Loucy (cell line): ENCODE results near the gene KITLG.

Source experiments
- H2AFZ ChIP-seq: fragments of 200-600 bp; sonication (generic); 2 replicates; pipeline ENCODE4 v1.6.0; 2016; ENCODE audit warnings: antibody characterized with exemption, mild to moderate bottlenecking, low read length, moderate library complexity
- H3F3A ChIP-seq: fragments of 200-600 bp; 2 replicates; pipeline ENCODE4 v1.6.0; 2016; ENCODE audit warnings: antibody characterized with exemption, low read depth, mild to moderate bottlenecking
- H3K27me3 ChIP-seq: fragments of 200-600 bp; sonication (generic); 2 replicates; pipeline ENCODE4 v1.6.1; 2014; ENCODE audit warnings: low read length, mild to moderate bottlenecking; ENCODE audit not compliant: insufficient read depth, poor library complexity, severe bottlenecking
- H3K36me3 ChIP-seq: fragments of 200-600 bp; sonication (generic); 2 replicates; pipeline ENCODE4 v1.6.1; 2016; ENCODE audit warnings: low read length; ENCODE audit not compliant: insufficient read depth
- H3K4me1 ChIP-seq: fragments of 200-600 bp; sonication (generic); 2 replicates; pipeline ENCODE4 v1.5.1; 2014; ENCODE audit warnings: low read length, mild to moderate bottlenecking; ENCODE audit not compliant: insufficient read depth, poor library complexity, severe bottlenecking
- H3K4me2 ChIP-seq: fragments of 200-600 bp; sonication (generic); 2 replicates; pipeline ENCODE4 v1.6.0; 2014; ENCODE audit warnings: antibody characterized with exemption, low read length, low read depth, mild to moderate bottlenecking; ENCODE audit not compliant: poor library complexity, severe bottlenecking
- H3K4me3 ChIP-seq: fragments of 200-600 bp; sonication (generic); 2 replicates; pipeline ENCODE4 v1.5.1; 2014; ENCODE audit warnings: low read length, mild to moderate bottlenecking, mixed read lengths; ENCODE audit not compliant: poor library complexity, severe bottlenecking
- H3K79me2 ChIP-seq: fragments of 200-600 bp; sonication (generic); 2 replicates; pipeline ENCODE4 v1.6.1; 2014; ENCODE audit warnings: low read length; ENCODE audit not compliant: insufficient read depth
- H3K9ac ChIP-seq: fragments of 200-600 bp; sonication (generic); 2 replicates; pipeline ENCODE4 v1.6.0; 2014; ENCODE audit warnings: mild to moderate bottlenecking, low read depth, low read length, moderate library complexity; ENCODE audit not compliant: poor library complexity, severe bottlenecking
- H3K9me2 ChIP-seq: fragments of 200-600 bp; sonication (generic); replicated peaks from 2 replicates; pipeline ENCODE4 v1.6.1; 2016; ENCODE audit warnings: low read depth, low read length, mixed read lengths
- H3K9me3 ChIP-seq: fragments of 200-600 bp; sonication (generic); 2 replicates; pipeline ENCODE4 v1.6.1; 2014; ENCODE audit warnings: mild to moderate bottlenecking, antibody characterized with exemption, low read length, low read depth; ENCODE audit not compliant: insufficient read depth
- H4K20me1 ChIP-seq: fragments of 200-600 bp; sonication (generic); 2 replicates; pipeline ENCODE4 v1.6.0; 2014; ENCODE audit warnings: antibody characterized with exemption, low read length, mild to moderate bottlenecking; ENCODE audit not compliant: insufficient read depth, poor library complexity, severe bottlenecking
- CTCF ChIP-seq: fragments of 200-600 bp; sonication (generic); conservative IDR thresholded peaks from 2 replicates; pipeline ENCODE4 v1.5.1; 2014; ENCODE audit warnings: mild to moderate bottlenecking, antibody characterized with exemption, low read length
- EZH2phosphoT487 ChIP-seq: fragments of 200-600 bp; IDR thresholded peaks from 2 replicates; pipeline ENCODE4 v1.6.1; 2018; ENCODE audit warnings: antibody characterized with exemption, mild to moderate bottlenecking, moderate library complexity, borderline replicate concordance

Gene KITLG

GRCh38 chr12:88496891-88497371 lies 83.3 kb downstream of the KITLG start:
- H3F3A ChIP-seq = no peaks in the 10 kb centered on the region

GRCh38 chr12:88496429-88496828 lies 83.8 kb downstream of the KITLG start:
- no peak overlapping the region for H3K4me3 ChIP-seq
- H3K79me2 ChIP-seq = no peaks in the 10 kb centered on the region
- no peaks in the 10 kb centered on the region for H3K27me3 ChIP-seq
- no peaks in the 10 kb centered on the region for H3K9me3 ChIP-seq
- H3K4me2 ChIP-seq = no peak overlapping the region
- H3K36me3 ChIP-seq = no peaks in the 10 kb centered on the region
- no peak overlapping the region for H2AFZ ChIP-seq
- no peak overlapping the region for H3K9ac ChIP-seq
- H3F3A ChIP-seq = no peaks in the 10 kb centered on the region
- H3K9me2 ChIP-seq = no peaks in the 10 kb centered on the region
- H4K20me1 ChIP-seq = no peaks in the 10 kb centered on the region
- H3K4me1 ChIP-seq = no peaks in the 10 kb centered on the region
- TF ChIP-seq EZH2phosphoT487 (no peak), CTCF (no peak)

More at GRCh38 chr12:88496891-88497371, 83.3 kb downstream of the KITLG start:
- TF ChIP-seq CTCF = no peak
- TF ChIP-seq EZH2phosphoT487 = no peak
- Histone ChIP-seq H3K4me3 (no peak overlapping the region), H4K20me1 (no peaks in the 10 kb centered on the region), H3K79me2 (no peaks in the 10 kb centered on the region), H3K9me3 (no peaks in the 10 kb centered on the region), H3K4me1 (no peaks in the 10 kb centered on the region), H3K4me2 (no peak overlapping the region), H2AFZ (no peak overlapping the region), H3K9me2 (no peaks in the 10 kb centered on the region), H3K36me3 (no peaks in the 10 kb centered on the region), H3K9ac (no peak overlapping the region), H3K27me3 (no peaks in the 10 kb centered on the region)

- TF ChIP-seq EZH2phosphoT487 (no peak), CTCF (no peak)
- H3F3A ChIP-seq = no peaks in the 10 kb centered on the region
Observed at GRCh38 chr12:88495031-88495430, 85.2 kb downstream of the KITLG start.

More at GRCh38 chr12:88495031-88495430, 85.2 kb downstream of the KITLG start:
- H3K4me3 ChIP-seq = no peak overlapping the region
- H3K36me3 ChIP-seq = no peaks in the 10 kb centered on the region
- no peaks in the 10 kb centered on the region for H3K79me2 ChIP-seq
- H3K9ac ChIP-seq = no peak overlapping the region
- H3K9me2 ChIP-seq = no peaks in the 10 kb centered on the region
- no peaks in the 10 kb centered on the region for H3K4me1 ChIP-seq
- no peaks in the 10 kb centered on the region for H3K9me3 ChIP-seq
- H3K4me2 ChIP-seq = no peak overlapping the region
- no peak overlapping the region for H2AFZ ChIP-seq
- H4K20me1 ChIP-seq = no peaks in the 10 kb centered on the region
- H3K27me3 ChIP-seq = no peaks in the 10 kb centered on the region
